ENCODE measurements around the gene MICA.
A peak's percentile ranks its signal among the peaks of the same experiment; 100 is the strongest.
"Not testable (repeated sequence)": the region's sequence is repeated elsewhere in the genome, so short reads cannot be mapped to it uniquely, and the experiment has no call there.

The MICA gene

DNA sequence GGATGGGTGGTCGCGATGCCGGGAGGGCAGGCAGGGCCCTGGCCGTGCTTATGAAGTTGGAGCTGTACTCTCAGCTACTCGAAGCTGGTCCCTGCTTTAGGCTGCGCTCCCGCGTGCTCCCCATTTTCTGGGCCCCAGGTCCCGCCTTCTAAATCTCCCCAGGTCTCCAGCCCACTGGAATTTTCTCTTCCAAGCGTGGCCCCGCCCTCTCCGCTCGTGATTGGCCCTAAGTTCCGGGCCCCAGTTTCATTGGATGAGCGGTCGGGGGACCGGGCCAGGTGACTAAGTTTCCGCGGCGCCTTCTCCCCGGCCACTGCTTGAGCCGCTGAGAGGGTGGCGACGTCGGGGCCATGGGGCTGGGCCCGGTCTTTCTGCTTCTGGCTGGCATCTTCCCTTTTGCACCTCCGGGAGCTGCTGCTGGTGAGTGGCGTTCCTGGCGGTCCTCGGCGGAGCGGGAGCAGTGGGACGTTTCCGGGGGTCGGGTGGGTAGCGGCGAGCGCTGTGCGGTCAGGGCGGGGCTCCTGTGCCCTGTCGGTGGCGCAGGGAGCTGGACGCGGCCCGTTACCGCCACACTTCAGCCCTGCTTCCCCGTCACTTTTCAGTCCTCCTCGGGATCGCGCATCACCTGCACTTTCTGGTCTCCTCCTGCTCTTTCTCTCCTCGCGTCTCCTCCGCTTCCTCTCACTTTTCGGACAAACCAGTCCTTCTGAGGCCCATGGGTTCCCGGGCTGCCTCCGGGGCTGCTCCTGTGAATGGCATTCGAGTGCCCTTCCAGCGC, at the start of gene MICA:
MICA (plus strand) TSS at position 313 of the 778 bp plus-strand sequence; CDS start at position 351, 38 bp downstream.
- peak; percentile 71 for DNase-seq

DNA sequence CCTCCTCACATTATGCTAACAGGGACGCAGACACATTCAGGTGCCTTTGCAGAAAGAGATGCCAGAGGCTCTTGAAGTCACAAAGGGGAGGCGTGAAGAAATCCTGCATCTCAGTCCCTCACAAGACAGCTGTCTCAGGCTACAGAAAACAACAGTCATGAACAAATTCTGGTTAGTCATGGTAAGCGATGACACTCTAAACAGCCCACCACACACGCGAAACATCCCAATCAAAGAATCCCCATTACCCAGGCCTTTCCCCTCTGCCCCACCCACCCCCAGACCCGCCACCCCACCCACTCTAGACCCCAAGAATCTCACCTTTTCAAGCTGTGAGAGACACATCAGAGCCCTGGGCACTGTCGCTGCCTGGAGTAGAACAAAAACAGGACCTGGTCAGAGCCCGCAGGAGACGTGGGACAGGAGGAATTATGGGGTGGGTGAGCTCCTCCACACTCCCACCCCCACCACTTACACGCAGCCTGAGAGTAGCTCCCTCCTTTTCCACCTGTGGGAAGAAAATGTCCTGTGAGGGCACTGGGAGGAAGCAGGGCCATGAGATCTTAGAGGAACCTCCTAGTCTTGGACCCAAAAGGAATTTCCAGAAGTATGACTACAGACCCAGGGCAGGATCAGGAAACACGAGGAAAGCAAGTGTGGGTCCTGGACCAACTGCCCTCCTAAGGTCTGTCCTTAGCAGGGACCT, 49.1 kb upstream of the MICA start:
- peak; percentile 39 for DNase-seq

DNA sequence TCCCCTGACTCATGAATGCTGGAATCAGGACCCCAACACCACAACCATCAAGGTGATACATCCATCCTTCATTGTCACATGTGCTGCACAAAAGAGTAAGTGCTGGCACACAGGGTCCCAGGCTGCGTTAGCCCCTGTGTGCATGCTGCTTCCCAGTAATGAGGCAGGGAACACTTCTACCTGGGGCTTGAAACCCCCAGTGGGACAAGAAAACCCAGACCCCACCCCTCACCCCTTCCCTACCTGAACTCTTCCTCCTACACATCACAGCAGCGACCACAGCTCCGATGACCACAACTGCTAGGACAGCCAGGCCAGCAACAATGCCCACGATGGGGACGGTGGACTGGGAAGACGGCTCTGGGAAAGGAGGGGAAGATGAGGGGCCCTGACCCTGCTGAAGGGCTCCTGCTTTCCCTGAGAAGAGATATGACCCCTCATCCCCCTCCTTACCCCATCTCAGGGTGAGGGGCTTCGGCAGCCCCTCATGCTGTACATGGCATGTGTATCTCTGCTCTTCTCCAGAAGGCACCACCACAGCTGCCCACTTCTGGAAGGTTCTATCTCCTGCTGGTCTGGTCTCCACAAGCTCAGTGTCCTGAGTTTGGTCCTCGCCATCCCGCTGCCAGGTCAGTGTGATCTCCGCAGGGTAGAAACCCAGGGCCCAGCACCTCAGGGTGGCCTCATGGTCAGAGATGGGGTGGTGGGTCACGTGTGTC, 48.4 kb upstream of the MICA start:
- peak; percentile 36 for DNase-seq

- peak; percentile 41 for DNase-seq
These were observed 47.8 kb upstream of the MICA start for GRCh38 chr6:31355583-31355948.

- DNase-seq, result peak; percentile 47
These were observed 47.0 kb upstream of the MICA start for GRCh38 chr6:31356216-31356945.

DNA sequence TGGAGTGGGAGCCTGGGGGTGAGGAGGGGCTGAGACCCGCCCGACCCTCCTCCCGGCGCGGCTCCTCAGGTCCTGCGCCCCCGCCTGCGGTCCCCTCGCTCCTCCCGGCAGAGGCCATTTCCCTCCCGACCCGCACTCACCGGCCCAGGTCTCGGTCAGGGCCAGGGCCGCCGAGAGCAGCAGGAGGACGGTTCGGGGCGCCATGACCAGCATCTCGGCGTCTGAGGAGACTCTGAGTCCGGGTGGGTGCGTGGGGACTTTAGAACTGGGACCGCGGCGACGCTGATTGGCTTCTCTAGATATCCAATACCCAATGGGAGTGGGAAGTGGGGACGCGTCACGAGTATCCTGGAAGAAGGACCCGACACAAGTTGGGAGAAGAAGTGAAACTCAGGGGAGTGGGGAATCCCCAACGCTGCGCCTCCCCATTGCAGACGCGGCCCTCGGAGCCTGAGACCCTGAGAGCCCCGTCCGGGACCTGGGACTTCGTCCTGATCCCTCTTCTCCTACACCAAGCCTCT, 46.4 kb upstream of the MICA start, which contains the start of gene HLA-B:
HLA-B (minus strand) TSS at position 234 of the 521 bp plus-strand sequence; CDS start at position 213, 21 bp downstream.
- peak; percentile 71 for DNase-seq

GRCh38 chr6:31357886-31358285, 45.5 kb upstream of the MICA start:
- no peak for DNase-seq

DNA sequence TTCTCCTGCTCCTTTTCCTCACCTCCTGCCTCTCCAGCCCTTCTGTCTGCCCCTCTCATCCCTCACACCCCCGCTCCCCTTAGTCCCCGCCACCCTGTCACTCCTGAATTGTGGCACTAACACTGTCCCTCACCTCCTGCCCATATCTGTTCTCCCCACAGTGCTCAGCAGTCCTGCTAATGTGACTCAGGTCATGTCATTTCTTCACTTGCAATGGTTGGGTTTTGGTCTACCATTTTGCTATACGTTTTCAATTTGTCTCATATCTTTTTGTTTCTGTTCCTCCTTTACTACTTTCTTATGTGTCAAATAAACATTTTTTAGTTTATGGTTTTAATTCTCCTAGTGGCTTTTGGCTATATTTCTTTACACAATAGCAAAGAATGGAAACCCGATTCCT, 45.1 kb upstream of the MICA start:
- DNase-seq, result no peak

DNA sequence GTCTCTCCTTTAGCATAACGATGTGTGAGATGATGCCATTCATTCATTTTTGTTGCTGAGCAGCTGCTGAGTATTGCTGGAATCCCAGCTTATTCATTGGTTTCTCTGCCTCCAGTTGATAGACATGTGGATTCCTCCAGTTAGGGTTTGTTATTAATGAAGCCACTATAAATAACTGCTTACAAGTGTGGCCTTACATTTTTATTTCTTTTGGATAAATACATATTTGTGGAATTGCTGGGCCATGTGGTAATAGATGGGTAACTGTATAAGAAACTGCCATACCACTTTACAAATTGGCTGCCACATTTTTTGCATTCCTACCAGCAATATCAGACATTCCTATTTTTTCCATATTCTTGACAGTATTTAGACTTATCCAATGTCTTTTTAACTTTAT, 43.8 kb upstream of the MICA start:
- no peak for DNase-seq

DNA sequence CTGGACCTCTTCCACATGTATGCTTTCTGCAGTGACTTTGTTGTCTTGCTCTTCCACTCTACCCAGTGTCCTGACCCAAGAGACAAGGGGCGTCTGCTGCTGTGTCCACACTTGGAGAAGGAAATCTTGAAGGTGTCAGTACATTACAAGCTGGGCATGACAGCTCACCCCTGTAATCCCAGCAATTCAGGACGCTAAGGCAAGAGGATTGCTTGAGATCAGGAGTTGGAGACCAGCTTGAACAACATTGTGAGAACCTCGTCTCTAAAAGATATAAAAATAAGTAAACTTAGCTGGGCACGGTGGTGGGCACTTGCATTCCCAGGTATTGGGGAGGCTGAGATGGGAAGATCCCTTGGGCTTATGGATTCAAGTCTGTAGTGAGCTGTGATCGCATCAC, 40.6 kb upstream of the MICA start:
- no peak for DNase-seq

- DNase-seq, result no peak
These were observed 39.6 kb upstream of the MICA start for GRCh38 chr6:31363811-31364210.

- DNase-seq, result no peak
These were observed 37.5 kb upstream of the MICA start for GRCh38 chr6:31365864-31366263.

DNA sequence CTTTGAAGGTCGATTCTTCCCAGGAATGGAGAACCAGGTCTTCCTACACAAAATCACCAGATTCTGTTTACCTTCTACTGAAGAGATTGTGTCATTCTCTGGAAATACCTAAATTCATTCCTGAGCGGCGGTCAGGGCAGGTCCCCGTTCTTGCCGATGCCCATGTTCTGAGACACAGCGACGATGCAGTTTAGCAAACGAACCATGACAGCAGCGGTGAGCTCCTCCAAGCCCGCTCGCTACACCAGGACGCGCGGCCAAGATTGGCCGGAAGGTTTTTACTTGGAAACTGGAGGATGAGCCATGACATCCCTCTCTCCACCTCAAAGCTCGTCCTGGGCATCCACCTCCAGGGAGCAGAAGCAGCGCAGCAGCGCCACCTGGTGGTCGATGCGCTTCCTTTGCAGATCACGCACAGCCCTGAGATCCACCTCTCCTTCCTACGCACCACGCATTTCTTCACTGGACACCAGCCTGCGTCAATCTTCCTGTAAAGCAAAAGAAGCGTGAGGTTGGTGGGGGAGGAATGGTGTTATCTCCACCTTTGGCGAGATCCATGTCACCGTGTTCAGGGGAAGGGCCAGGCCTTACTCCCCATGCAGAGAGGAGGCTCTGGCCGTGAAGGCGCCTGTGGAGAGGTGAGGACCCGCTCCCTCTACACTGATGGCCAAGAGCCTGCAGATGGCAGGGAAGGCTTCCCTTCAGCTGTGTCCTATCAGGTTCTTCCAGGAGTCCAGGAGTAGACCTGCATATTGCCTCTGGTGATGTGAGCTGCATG, 36.5 kb upstream of the MICA start:
- peak; percentile 90 for DNase-seq

DNA sequence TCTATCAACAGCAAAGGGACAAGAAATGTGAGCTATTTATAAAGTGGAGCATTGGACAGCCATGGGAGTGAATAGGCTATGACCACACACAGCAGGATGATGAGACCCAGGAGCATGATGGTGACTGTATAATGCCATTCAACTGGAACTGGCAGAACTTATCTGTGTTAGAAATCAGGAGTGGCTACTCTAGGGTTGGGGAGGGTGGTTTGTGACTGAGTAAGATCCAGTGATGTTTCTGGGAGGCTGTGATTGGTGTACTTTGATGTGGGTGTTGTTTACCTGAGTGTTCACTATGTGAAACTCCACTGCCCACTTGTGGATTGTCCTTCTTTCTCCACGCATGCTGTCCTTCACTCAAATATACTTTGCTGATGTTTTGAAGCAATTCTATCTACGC, 34.9 kb upstream of the MICA start:
- no peak for DNase-seq

- not testable (repeated sequence) for DNase-seq
These were observed 29.3 kb upstream of the MICA start for GRCh38 chr6:31374118-31374517.

DNA sequence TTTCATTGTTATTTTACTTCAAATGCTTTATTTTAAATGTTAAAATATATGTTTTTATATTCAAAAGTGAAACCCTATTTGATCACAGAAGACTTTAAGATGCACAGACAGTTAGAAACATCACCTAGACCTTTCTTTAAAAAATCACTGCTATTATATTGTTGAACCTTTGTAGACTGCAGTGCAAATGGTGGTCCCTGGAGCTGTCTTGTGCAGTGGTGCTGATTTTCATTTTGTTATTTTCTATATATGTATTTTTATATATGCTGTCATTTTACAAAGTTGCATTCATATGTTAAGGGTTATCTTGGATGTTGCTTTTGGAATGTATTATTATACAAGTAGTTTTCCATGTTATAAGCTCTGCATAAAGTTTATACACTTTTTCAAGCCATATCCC, 27.7 kb upstream of the MICA start:
- DNase-seq, result no peak

- no peak for DNase-seq
These were observed 26.4 kb upstream of the MICA start for GRCh38 chr6:31377029-31377428.

- DNase-seq, result no peak
These were observed 25.2 kb upstream of the MICA start for GRCh38 chr6:31378062-31378720.

- DNase-seq, result no peak
These were observed 24.7 kb upstream of the MICA start for GRCh38 chr6:31378721-31379103.

GRCh38 chr6:31379850-31380249, 23.5 kb upstream of the MICA start:
- DNase-seq, result no peak

DNA sequence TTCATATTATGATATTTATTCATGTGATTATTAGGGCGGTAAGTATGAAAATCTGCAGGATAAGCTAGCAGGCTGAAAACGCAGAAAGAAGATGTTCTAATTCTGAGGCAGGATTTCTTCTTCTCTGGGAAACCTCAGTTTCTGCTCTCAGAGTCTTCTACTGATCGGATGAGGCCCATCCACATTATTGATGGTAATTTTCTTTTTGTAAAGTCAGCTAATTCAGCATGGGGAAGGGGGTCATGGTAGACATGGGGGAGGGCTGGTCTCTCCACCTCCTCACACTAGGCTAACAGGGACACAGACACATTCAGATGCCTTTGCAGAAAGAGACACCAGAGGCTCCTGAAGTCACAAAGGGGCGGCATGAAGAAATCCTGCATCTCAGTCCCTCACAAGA, 21.7 kb upstream of the MICA start:
- DNase-seq, result no peak
